CD4-positive, alpha-beta T cell treated with Interferon gamma for 1 hour (primary cell): Measurements from ENCODE around the gene CLCN7.
"Not testable (repeated sequence)": the region's sequence is repeated elsewhere in the genome, so short reads cannot be mapped to it uniquely, and the experiment has no call there.

Source experiments
- DNase-seq: peaks from one replicate; pipeline ENCODE4 v3.0.0-alpha.2; 2020

The CLCN7 gene

DNA sequence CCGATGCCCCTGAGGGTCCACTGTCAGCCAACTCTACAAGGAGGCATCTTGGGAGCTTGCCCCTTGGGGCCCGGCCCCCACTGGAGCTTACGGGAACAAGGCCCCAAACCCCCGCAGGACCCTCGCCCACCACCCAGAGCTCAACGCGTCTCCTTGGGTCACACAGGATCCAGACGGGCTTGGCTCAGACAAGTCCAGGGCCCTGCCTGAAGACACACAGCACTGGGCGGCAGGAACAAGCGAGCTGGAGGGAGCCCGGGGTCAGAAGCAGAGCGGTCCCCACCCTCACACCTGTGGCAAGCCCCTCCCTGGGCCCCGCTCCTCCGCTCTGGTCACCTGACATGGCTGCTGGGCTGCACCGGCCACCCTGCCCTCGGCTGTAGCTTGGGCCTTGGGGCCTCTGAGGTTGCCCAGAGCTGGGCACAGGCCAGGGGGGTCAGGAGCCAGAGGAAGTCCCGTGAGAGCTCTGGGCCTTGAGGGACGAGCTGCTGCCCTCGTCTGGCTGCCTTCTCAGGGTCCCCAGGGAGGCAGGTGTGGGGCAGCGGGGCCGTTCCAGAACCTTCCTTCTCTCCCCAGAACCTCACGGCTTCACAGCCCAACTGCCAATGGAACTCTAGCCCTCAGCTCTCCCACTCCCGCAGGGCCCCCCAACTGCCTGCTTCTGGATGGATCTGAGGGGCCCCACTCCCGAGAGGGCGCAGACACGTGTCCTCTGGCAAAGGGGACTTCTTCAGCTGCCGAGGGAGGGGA lies 30.7 kb downstream of the CLCN7 start, which contains the start of gene CCDC154:
CCDC154 (minus strand) TSS at position 577 of the 750 bp plus-strand sequence; CDS start at position 343, 234 bp downstream.
- no peak for DNase-seq

- DNase-seq, result no peak
These were observed 31.3 kb downstream of the CLCN7 start for GRCh38 chr16:1443403-1443973.

- no peak for DNase-seq
These were observed 32.1 kb downstream of the CLCN7 start for GRCh38 chr16:1442697-1443096.

GRCh38 chr16:1441391-1441829 lies 33.4 kb downstream of the CLCN7 start:
- DNase-seq, result no peak

GRCh38 chr16:1439699-1440074 lies 35.1 kb downstream of the CLCN7 start:
- not testable (repeated sequence) for DNase-seq

- no peak for DNase-seq
These were observed 35.6 kb downstream of the CLCN7 start for GRCh38 chr16:1439058-1439698.

GRCh38 chr16:1438229-1439057 lies 36.4 kb downstream of the CLCN7 start:
- DNase-seq, result no peak

- DNase-seq, result no peak
These were observed 37.2 kb downstream of the CLCN7 start for GRCh38 chr16:1437606-1438005.

GRCh38 chr16:1436731-1437355 lies 38.0 kb downstream of the CLCN7 start:
- DNase-seq, result no peak

DNA sequence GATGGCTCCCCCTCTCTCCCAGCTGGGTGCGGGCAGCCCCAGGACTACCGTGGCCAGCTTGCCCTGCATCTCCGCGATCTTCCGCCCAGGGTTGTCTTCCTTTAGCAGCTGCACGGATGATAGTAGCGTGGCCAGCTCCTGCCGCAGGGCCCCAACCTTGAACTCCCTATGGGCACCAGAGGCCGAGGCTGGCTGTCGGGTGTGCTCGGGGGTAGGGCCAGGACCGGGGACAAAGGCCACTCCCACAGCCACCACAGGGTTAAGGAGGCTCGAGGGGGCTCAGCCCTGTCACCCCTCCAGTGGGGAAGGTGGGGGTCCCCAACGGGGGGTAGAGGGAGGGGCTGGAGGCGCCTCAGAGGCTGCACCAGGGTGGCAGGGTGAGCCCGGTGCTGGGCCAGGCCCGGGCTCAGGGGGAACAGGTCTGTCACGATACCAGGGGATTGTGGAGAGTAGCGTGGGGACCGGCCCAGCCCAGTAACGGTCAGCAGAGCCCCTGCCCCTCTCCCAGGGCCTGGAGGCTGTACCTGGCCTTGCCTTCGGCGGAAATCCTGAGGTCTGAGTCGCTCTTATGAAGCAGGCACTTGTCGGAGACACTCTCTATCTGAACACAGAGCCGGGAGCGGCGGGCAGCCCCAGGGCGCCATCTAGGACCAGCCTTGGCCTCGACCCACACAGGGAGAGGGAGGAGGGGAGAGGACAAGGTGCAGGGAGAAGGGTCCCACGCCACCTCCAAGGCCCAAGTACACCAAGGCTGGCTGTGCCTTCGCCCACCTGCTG lies 38.7 kb downstream of the CLCN7 start:
- no peak for DNase-seq

DNA sequence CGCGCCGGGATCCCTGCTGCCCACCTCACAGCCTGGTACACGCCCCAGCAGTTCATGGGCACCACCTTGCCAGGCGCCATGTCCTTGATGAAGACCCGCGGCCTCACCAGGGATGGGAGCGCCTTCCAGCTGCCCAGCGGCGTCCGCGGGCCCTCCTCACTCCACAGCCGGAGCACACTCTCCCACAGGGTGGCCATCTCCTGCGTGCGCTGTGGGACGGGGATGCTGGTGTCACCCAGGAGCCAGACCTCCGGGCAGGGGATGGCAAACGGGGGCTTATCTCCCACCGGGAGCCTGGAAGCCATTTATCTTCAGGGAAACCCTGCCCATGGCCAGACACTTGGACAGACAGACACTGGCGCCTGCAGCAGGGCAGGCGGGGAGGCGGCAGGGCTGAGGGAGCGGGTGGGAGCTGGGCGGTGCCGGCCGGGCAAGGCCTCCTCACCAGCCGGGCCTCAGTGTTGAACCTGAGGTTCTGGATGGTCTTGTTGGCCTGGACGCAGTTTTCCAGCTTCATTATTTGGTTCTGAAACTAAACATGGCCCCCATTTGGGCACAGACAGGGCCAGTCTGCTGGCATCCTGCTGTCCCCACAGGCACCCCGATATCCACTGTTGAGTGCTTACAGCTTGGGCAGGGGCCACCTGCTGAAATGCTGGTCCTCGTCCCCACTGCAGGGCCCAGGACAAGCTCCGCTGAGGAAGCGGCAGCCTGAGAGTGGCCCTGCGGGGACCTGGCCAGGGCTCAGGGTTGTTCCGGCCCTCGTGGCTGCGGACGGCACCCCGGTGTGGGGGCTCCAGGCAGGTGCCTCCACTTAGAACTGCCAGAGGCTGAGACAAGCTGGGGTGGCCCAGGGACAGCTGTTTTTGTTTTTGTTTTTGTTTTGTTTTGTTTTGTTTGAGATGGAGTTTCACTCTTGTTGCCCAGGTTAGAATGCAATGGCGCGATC lies 39.9 kb downstream of the CLCN7 start:
- no peak for DNase-seq

- no peak for DNase-seq
These were observed 41.1 kb downstream of the CLCN7 start for GRCh38 chr16:1433756-1434155.

DNA sequence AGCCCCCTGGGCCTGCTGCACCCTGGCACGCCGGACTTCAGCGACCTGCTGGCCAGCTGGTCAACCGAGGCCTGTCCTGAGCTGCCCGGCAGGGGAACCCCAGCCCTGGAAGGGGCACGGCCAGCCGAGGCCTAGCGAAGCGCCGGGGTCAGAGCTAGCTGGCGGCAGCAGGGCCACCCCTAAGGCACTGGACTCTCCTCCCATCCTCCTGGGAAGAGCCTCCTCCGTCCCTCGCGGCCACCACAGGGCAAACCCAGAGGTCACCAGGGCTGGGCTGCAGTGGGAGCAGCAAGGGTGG lies 41.6 kb downstream of the CLCN7 start:
- DNase-seq, result no peak

GRCh38 chr16:1432388-1433262 lies 42.2 kb downstream of the CLCN7 start:
- DNase-seq, result no peak

DNA sequence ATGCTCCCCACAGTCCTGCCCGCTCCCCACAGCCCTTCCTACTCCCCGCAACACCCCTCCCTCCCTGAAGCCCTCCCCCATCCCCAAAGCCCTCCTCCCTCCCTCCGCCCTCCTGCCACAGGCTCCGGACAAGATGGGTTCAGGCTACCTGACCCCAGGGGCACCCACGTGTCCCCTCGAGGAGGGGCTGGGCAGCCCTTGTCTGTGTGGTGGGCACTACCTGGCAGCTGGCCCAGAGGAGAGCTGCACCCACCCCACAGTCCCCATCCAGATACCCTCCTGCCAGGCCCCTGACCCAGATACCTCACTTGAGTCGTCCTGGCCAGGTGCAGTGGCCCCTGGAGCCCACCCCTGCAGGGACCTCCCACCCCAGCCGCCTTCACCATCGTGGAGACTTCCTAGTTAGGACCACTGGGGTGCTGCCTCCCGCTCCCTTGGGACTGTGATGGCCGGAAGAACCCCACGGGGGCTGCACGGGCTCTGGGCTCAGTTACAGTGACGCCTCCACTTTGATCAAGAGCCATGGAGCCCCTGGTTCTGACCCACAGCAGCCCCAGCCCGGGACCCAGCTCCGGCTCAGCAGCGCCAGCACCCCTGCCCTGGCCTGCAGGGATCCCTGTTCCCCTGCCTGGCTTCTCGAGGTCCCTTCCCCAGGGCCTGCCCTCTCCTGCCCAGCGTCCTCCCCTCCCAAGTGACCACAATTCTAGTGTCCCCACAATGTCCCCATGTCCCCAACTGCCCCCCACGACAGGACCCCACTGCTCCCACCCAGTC lies 43.1 kb downstream of the CLCN7 start:
- DNase-seq, result no peak

DNA sequence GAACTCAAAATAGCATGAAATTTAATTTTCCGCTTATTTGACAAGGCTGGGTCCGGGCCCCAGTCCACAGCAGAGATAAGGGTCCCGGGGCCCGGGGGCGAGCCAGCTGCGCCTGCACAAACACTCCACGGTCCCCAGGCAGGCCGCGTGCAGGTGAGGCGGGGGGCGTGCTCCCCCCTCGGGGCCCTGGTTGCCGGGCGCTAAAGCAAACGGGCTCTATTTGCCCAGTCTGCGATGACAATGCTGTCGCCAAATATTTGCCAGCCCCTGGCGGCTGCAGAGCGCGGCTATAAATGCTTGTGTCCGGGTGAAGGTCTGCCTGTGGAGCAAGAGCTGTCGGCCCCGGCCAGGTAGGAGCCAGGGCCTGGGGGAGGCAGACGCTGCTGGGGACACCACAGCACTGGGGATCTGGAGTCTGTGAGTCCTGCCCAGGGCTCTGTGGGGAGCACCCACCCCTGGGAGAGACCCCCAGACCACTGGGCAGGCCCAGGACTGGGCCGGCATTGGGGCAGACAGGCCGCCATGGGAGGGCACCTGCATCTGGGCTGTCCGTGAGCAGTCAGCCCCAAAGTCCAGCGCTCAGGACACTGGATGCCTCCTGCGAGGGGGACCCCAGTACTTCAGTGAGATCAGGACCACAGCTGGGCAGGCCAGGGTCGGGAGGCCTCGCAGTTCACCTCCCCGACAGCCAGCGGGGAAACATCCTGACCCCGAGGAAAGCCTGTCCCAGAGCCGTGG lies 43.9 kb downstream of the CLCN7 start, which contains the start of gene PERCC1:
PERCC1 (plus strand) TSS at position 320 of the 738 bp plus-strand sequence. CDS start 1,516 bp downstream, outside the sequence.
- DNase-seq, result no peak

GRCh38 chr16:1430214-1430758 lies 44.5 kb downstream of the CLCN7 start:
- DNase-seq, result no peak

DNA sequence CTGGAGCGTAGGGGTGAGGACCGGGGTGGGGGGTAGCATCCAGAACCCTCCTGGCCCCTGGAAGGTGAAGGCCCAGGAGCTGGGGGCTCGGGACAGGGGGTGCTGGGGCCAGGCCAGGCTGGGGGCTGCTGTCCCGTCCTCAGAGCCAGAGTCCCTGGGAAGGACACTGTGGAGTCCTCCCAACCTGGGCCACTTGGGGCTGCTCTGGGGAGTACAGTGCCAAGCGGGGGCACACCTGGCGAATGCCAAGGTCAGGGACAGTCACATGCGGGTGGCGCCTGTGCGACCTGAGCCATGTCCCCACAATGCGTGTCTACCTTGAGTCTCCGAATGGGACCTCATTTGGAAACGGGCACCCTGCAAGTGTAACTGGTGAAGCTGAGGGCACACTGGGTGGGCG lies 45.2 kb downstream of the CLCN7 start:
- DNase-seq, result no peak
